GM12864 (cell line): ENCODE data around the gene GLIS2.
A peak's percentile ranks its signal among the peaks of the same experiment; 100 is the strongest.

Experiments
- DNase-seq: peaks from one replicate; pipeline ENCODE4 v3.0.0-alpha.2; 2011; ENCODE audit warnings: low read depth
- H3K4me3 ChIP-seq: 2 replicates; pipeline ENCODE4 v1.5.1; 2011; ENCODE audit warnings: mild to moderate bottlenecking, low read depth, low read length, control low read depth
- CTCF ChIP-seq: IDR thresholded peaks from 2 replicates; pipeline ENCODE4 v1.5.1; 2011; ENCODE audit warnings: low read depth, mild to moderate bottlenecking, moderate library complexity, low read length, control low read depth, inconsistent platforms; ENCODE audit errors: missing control alignments

The GLIS2 gene

GRCh38 chr16:4285167-4285566 lies 30.7 kb upstream of the GLIS2 start:
- no peak overlapping the region for H3K4me3 ChIP-seq
- DNase-seq = no peak
- TF ChIP-seq CTCF = no peak

GRCh38 chr16:4288148-4288921 lies 27.5 kb upstream of the GLIS2 start:
- no peak for DNase-seq
- H3K4me3 ChIP-seq = no peak overlapping the region
- peak; percentile 99 for TF ChIP-seq CTCF

GRCh38 chr16:4290236-4290830 lies 25.5 kb upstream of the GLIS2 start:
- TF ChIP-seq CTCF = no peak
- DNase-seq = no peak
- no peak overlapping the region for H3K4me3 ChIP-seq

GRCh38 chr16:4291699-4292098 lies 24.2 kb upstream of the GLIS2 start:
- no peak for TF ChIP-seq CTCF
- H3K4me3 ChIP-seq = no peak overlapping the region
- DNase-seq = no peak

- DNase-seq = no peak
- no peak overlapping the region for H3K4me3 ChIP-seq
- TF ChIP-seq CTCF = no peak
These were observed 22.6 kb upstream of the GLIS2 start for GRCh38 chr16:4293181-4293716.

- no peak overlapping the region for H3K4me3 ChIP-seq
- DNase-seq = no peak
- TF ChIP-seq CTCF = no peak
These were observed 21.9 kb upstream of the GLIS2 start for GRCh38 chr16:4293822-4294457.

- no peak for DNase-seq
- TF ChIP-seq CTCF = no peak
- no peak overlapping the region for H3K4me3 ChIP-seq
These were observed 20.3 kb upstream of the GLIS2 start for GRCh38 chr16:4295581-4295980.
